ENCODE results near the gene ABCC4.

The ABCC4 gene

GRCh38 chr13:95221971-95222732 is 79.1 kb downstream of the ABCC4 start:
- no peak for DNase-seq (ENCODE audit: insufficient read length, low spot score)
- no peak for TF ChIP-seq CTCF (IDR thresholded peaks at IDR 0.05; ENCODE audit: insufficient read depth, missing control alignments)
- no peak for FAIRE-seq

- DNase-seq (ENCODE audit: insufficient read length, low spot score) (no peak), FAIRE-seq (no peak)
Measured at GRCh38 chr13:95220611-95221010, 80.6 kb downstream of the ABCC4 start.

GRCh38 chr13:95217920-95218830 is 83.1 kb downstream of the ABCC4 start:
- TF ChIP-seq CTCF (IDR thresholded peaks at IDR 0.05; ENCODE audit: insufficient read depth, missing control alignments), result no peak
- DNase-seq (ENCODE audit: insufficient read length, low spot score) (no peak), FAIRE-seq (no peak)

More at GRCh38 chr13:95220611-95221010, 80.6 kb downstream of the ABCC4 start:
- TF ChIP-seq CTCF (IDR thresholded peaks at IDR 0.05; ENCODE audit: insufficient read depth, missing control alignments), result no peak

- TF ChIP-seq CTCF (IDR thresholded peaks at IDR 0.05; ENCODE audit: insufficient read depth, missing control alignments), result no peak
- no peak for DNase-seq (ENCODE audit: insufficient read length, low spot score)
- peak; percentile 21 for FAIRE-seq
Measured at GRCh38 chr13:95216182-95216581, 85.1 kb downstream of the ABCC4 start.

GRCh38 chr13:95212983-95213850 is 88.0 kb downstream of the ABCC4 start:
- FAIRE-seq, result no peak
- no peak for TF ChIP-seq CTCF (IDR thresholded peaks at IDR 0.05; ENCODE audit: insufficient read depth, missing control alignments)
- DNase-seq (ENCODE audit: insufficient read length, low spot score), result no peak

- FAIRE-seq (no peak), DNase-seq (ENCODE audit: insufficient read length, low spot score) (no peak)
- no peak for TF ChIP-seq CTCF (IDR thresholded peaks at IDR 0.05; ENCODE audit: insufficient read depth, missing control alignments)
Measured at GRCh38 chr13:95209109-95209508, 92.1 kb downstream of the ABCC4 start.
